ENCODE results near the gene CD52.

GRCh38 chr1:26279456-26280332 is 38.1 kb upstream of the CD52 start, which contains the start of gene SH3BGRL3:
- TF ChIP-seq CTCF (optimal IDR thresholded peaks at IDR 0.05 in 1 of 3, IDR thresholded peaks at IDR 0.05 in 1 of 3, conservative IDR thresholded peaks at IDR 0.05 in 1 of 3; ENCODE audit: extremely low read depth in 1 of 3, insufficient read depth in 2 of 3, low read length in 3 of 3) (peak in 2 of 3 experiments; percentile 62 to 67), EZH2 (IDR thresholded peaks at IDR 0.05; ENCODE audit: low read length) (no peak)
